IMR-90 (cell line): Measurements from ENCODE around the gene OXER1. TPM values are rescaled to one million over a fixed set of nuclear protein-coding genes. Genes with fewer than 3 reads are reported as not detected.

Experiments
- ATAC-seq: fragments of 200-7000 bp; cut with Tn5 transposase; 2 replicates; pipeline ENCODE4 v1.9.1; 2020; ENCODE audit warnings: low read depth, mild to moderate bottlenecking, moderate library complexity
- BruUV-seq: library from RNA; stranded (reverse); fragments of 400-500 nt; replicated peaks from 2 replicates; lab custom pipeline; 2021; lab: Mats Ljungman, UMichigan
- CTCF ChIA-PET: fragments of 300-600 bp; formaldehyde crosslinking; extraction: SDS; loops from one replicate; lab custom pipeline; 2021; ENCODE audit warnings: antibody characterized with exemption; lab: Yijun Ruan, JAX
- POLR2A ChIA-PET: fragments of 300-600 bp; sonication (Branson Sonifier 250); formaldehyde crosslinking; loops from one replicate; lab custom pipeline; 2022; ENCODE audit warnings: antibody characterized with exemption; ENCODE audit not compliant: unreplicated experiment; lab: Charles Lee
- DNase-seq: peaks from one replicate; pipeline ENCODE4 v3.0.0; 2013
- H2AFZ ChIP-seq: replicated peaks from 2 replicates; pipeline ENCODE3; 2013; ENCODE audit warnings: low read length, mild to moderate bottlenecking; ENCODE audit not compliant: poor library complexity
- H2AK5ac ChIP-seq: 2 replicates; pipeline ENCODE4 v1.6.1; 2013; ENCODE audit warnings: low read depth, low read length, inconsistent platforms
- H2AK9ac ChIP-seq: replicated peaks from 2 replicates; pipeline ENCODE3; 2013; ENCODE audit warnings: mild to moderate bottlenecking, low read depth, low read length, moderate library complexity; ENCODE audit not compliant: poor library complexity
- H2BK120ac ChIP-seq: 2 replicates; pipeline ENCODE4 v1.6.1; 2013; ENCODE audit warnings: low read depth, low read length, inconsistent platforms
- H2BK15ac ChIP-seq: 3 replicates; pipeline ENCODE4 v1.6.1; 2013; ENCODE audit warnings: low read depth, low read length, inconsistent platforms
- H2BK20ac ChIP-seq: 2 replicates; pipeline ENCODE4 v1.6.1; 2013; ENCODE audit warnings: low read depth, mild to moderate bottlenecking, inconsistent platforms, low read length, moderate library complexity
- H2BK5ac ChIP-seq: 2 replicates; pipeline ENCODE4 v1.6.1; 2013; ENCODE audit warnings: mild to moderate bottlenecking, low read depth, low read length, inconsistent platforms; ENCODE audit not compliant: poor library complexity, severe bottlenecking
- H3K14ac ChIP-seq: replicated peaks from 2 replicates; pipeline ENCODE4 v1.6.1; 2013; ENCODE audit warnings: low read depth, low read length, inconsistent platforms
- H3K18ac ChIP-seq: 2 replicates; pipeline ENCODE4 v1.6.1; 2013; ENCODE audit warnings: low read depth, low read length, control low read depth
- H3K23ac ChIP-seq: 2 replicates; pipeline ENCODE4 v1.6.1; 2013; ENCODE audit warnings: low read depth, low read length, inconsistent platforms
- H3K27ac ChIP-seq: 2 replicates; pipeline ENCODE4 v1.5.1; 2013; ENCODE audit warnings: mild to moderate bottlenecking, control low read depth, low read length; ENCODE audit not compliant: insufficient read depth
- H3K27me3 ChIP-seq: 2 replicates; pipeline ENCODE4 v1.6.1; 2013; ENCODE audit warnings: low read length; ENCODE audit not compliant: control insufficient read depth, insufficient read depth
- H3K36me3 ChIP-seq: 2 replicates; pipeline ENCODE4 v1.6.1; 2013; ENCODE audit warnings: low read length, mixed read lengths; ENCODE audit not compliant: control insufficient read depth, insufficient read depth
- H3K4ac ChIP-seq: 2 replicates; pipeline ENCODE4 v1.6.1; 2013; ENCODE audit warnings: low read depth, low read length, inconsistent platforms
- H3K4me1 ChIP-seq: 2 replicates; pipeline ENCODE4 v1.6.1; 2013; ENCODE audit warnings: low read length, mixed read lengths; ENCODE audit not compliant: control insufficient read depth, insufficient read depth
- H3K4me2 ChIP-seq: 2 replicates; pipeline ENCODE4 v1.6.1; 2013; ENCODE audit warnings: low read depth, mild to moderate bottlenecking, control low read depth, low read length, moderate library complexity
- H3K4me3 ChIP-seq: 2 replicates; pipeline ENCODE4 v1.5.1; 2013; ENCODE audit warnings: low read depth, mild to moderate bottlenecking, control low read depth, low read length, moderate library complexity; ENCODE audit not compliant: insufficient read depth
- H3K56ac ChIP-seq: 2 replicates; pipeline ENCODE4 v1.6.1; 2013; ENCODE audit warnings: low read length, inconsistent platforms; ENCODE audit not compliant: insufficient read depth; ENCODE audit errors: extremely low read depth
- H3K79me1 ChIP-seq, 2 experiments: 2 replicates each; pipeline ENCODE4 v1.6.1; 2013; ENCODE audit warnings: low read length in 2 of 2, inconsistent platforms in 1 of 2, low read depth in 1 of 2
- H3K9ac ChIP-seq: 2 replicates; pipeline ENCODE4 v1.6.1; 2013; ENCODE audit warnings: low read depth, low read length, control low read depth
- H3K9me1 ChIP-seq: 2 replicates; pipeline ENCODE4 v1.6.1; 2013; ENCODE audit warnings: low read length, inconsistent platforms; ENCODE audit not compliant: insufficient read depth
- H3K9me3 ChIP-seq: 2 replicates; pipeline ENCODE4 v1.6.1; 2013; ENCODE audit warnings: low read length; ENCODE audit not compliant: control insufficient read depth, insufficient read depth
- H4K20me1 ChIP-seq: 2 replicates; pipeline ENCODE4 v1.6.1; 2013; ENCODE audit warnings: low read length, inconsistent platforms; ENCODE audit not compliant: insufficient read depth
- H4K5ac ChIP-seq: 2 replicates; pipeline ENCODE4 v1.6.1; 2013; ENCODE audit warnings: mild to moderate bottlenecking, low read depth, low read length, control low read depth
- H4K8ac ChIP-seq, 2 experiments: 2 replicates each; pipeline ENCODE4 v1.6.1; 2013; ENCODE audit warnings: low read depth in 2 of 2, low read length in 2 of 2, control low read depth in 1 of 2, inconsistent platforms in 1 of 2
- H4K91ac ChIP-seq: 2 replicates; pipeline ENCODE4 v1.6.1; 2013; ENCODE audit warnings: low read depth, low read length, inconsistent platforms; ENCODE audit not compliant: insufficient read depth
- NFE2L2 ChIP-seq: fragments of 150-350 bp; IDR thresholded peaks from 2 replicates; pipeline ENCODE4 v1.6.1; 2016; ENCODE audit warnings: low read depth, mild to moderate bottlenecking, low read length
- WGBS, 2 experiments: methylation state at CpG; one replicate each; pipeline versions ENCODE4 v1.1.5 to v1.1.7; 2013; ENCODE audit warnings: missing lambda C conversion rate in 2 of 2; ENCODE audit not compliant: insufficient read length in 1 of 2; ENCODE audit errors: extremely low coverage in 2 of 2; 5-methylcytosine and 5-hydroxymethylcytosine counted together
- dilution Hi-C: fragments of 300-500 bp; cut with HindIII; formaldehyde crosslinking; loops from one replicate; pipeline ENCODE4 v1.14.3; 2018; ENCODE audit warnings: low sequenced_read_pairs; ENCODE audit not compliant: unreplicated experiment
- in situ Hi-C: fragments of 300-500 bp; cut with MboI; formaldehyde crosslinking; loops from 3 replicates; pipeline ENCODE4 v1.14.3; 2019; ENCODE audit warnings: low sequenced_read_pairs, inconsistent platforms, mixed read lengths
- intact Hi-C: fragments of 100-400 bp; cut with micrococcal nuclease; formaldehyde crosslinking; loops from 2 replicates; pipeline ENCODE4 v1.10.0; 2022
- polyA plus RNA-seq, 3 experiments: library from polyadenylated mRNA; depleted of rRNA; stranded (reverse); fragments of >200 nt; gene quantifications; 2 replicates each; pipeline ENCODE4 v1.2.3, GENCODE V29; 2012; ENCODE audit warnings: low replicate concordance in 1 of 3
- total RNA-seq: library from RNA; depleted of rRNA; stranded (reverse); fragments of >200 nt; gene quantifications from 2 replicates; pipeline ENCODE4 v1.2.3, GENCODE V29; 2012

Gene OXER1
- total and polyA plus RNA-seq, 2 of the 4 experiments (the other 2 are of a cell fraction) = not detected

GRCh38 chr2:42754776-42755140 is 9.2 kb downstream of the OXER1 start:
- Histone ChIP-seq H2AK9ac (no peak overlapping the region), H4K8ac (no peak overlapping the region), H3K36me3 (peaks cover 3% of the 10 kb centered on the region; the same call in 1 of the 2 replicates), H2AFZ (no peak overlapping the region), H2BK5ac (no peak overlapping the region), H3K4ac (no peak overlapping the region), H4K20me1 (no peaks in the 10 kb centered on the region), H2AK5ac (no peak overlapping the region), H3K4me1 (no peaks in the 10 kb centered on the region), H3K4me2 (no peak overlapping the region), H3K27me3 (no peaks in the 10 kb centered on the region), H3K9me1 (peaks cover 1% of the 10 kb centered on the region; the same call in 1 of the 2 replicates), H2BK15ac (no peak overlapping the region), H3K56ac (no peak overlapping the region), H3K18ac (no peak overlapping the region), H3K27ac (no peak overlapping the region), H3K4me3 (no peak overlapping the region), H3K14ac (no peak overlapping the region), H3K23ac (no peak overlapping the region), H4K5ac (no peak overlapping the region), H3K9ac (no peak overlapping the region), H2BK20ac (no peak overlapping the region), H3K9me3 (no peaks in the 10 kb centered on the region), H3K79me1 (no peaks in the 10 kb centered on the region), H2BK120ac (no peak overlapping the region), H4K91ac (no peak overlapping the region)
- ChIA-PET POLR2A (no interaction called here), CTCF (no interaction called here)
- in situ Hi-C loops (no loop called here), intact Hi-C loops (no loop called here), dilution Hi-C loops (no loop called here)
- BruUV-seq = no TSS peak
- TF ChIP-seq NFE2L2 = no peak
- DNase-seq (no peak), ATAC-seq (no peak)
- WGBS, 2 experiments = 83% methylated on average over 1 of the region's 8 CpGs; no CpG with 5 or more reads in 1 of the 2 experiments
